Suprapubic skin (tissue), 4 donors: ENCODE results near the gene MYORG. TPM values are rescaled to one million over a fixed set of nuclear protein-coding genes. Genes with fewer than 3 reads are reported as not detected.

Source experiments
- DNase-seq, 2 donors: peaks; one replicate each; pipeline ENCODE4 v3.0.0-alpha.2; 2019; ENCODE audit warnings: low spot score in 2 of 2
- H3K27ac ChIP-seq: fragments of 200-600 bp; sonication (generic); one replicate; pipeline ENCODE4 v1.5.1; 2019
- H3K27me3 ChIP-seq: fragments of 200-600 bp; sonication (generic); one replicate; pipeline ENCODE4 v1.5.1; 2019
- H3K36me3 ChIP-seq: fragments of 200-600 bp; sonication (generic); one replicate; pipeline ENCODE4 v1.5.1; 2019
- H3K4me1 ChIP-seq: fragments of 200-600 bp; sonication (generic); one replicate; pipeline ENCODE4 v1.5.1; 2019
- H3K4me3 ChIP-seq: fragments of 200-600 bp; sonication (generic); one replicate; pipeline ENCODE4 v1.5.1; 2019; ENCODE audit warnings: mild to moderate bottlenecking
- H3K9me3 ChIP-seq: fragments of 200-600 bp; sonication (generic); one replicate; pipeline ENCODE4 v1.5.1; 2019
- EP300 ChIP-seq: sonication (generic); formaldehyde crosslinking; IDR thresholded peaks from one replicate; pipeline ENCODE4 v1.6.1; 2017; ENCODE audit warnings: antibody characterized with exemption
- POLR2A ChIP-seq, 2 donors: fragments of 450-650 bp; IDR thresholded peaks; one replicate each; pipeline ENCODE4 v1.6.1; 2017; ENCODE audit warnings: antibody characterized with exemption in 2 of 2, mild to moderate bottlenecking in 2 of 2, moderate library complexity in 2 of 2
- POLR2AphosphoS5 ChIP-seq, 3 donors: sonication (generic); formaldehyde crosslinking; IDR thresholded peaks; one replicate each; pipeline ENCODE4 v1.6.1; 2017; ENCODE audit warnings: antibody characterized with exemption in 3 of 3
- WGBS: methylation state at CpG from one replicate; pipeline ENCODE4 v1.1.5; 2018; 5-methylcytosine and 5-hydroxymethylcytosine counted together
- total RNA-seq, 4 donors: library from RNA; depleted of rRNA; stranded (reverse); fragments of >200 nt; gene quantifications; one replicate each; pipeline ENCODE4 v1.1.0, GENCODE V29; 2016
- TF ChIP-seq, protein P1 (sequence below), 2 donors: fragments of 200-600 bp in 1 of 2; fragments of 450-650 bp in 1 of 2; sonication (generic) in 1 of 2; IDR thresholded peaks; one replicate each; pipeline ENCODE4 v1.5.1; 2016 to 2019; ENCODE audit warnings: antibody characterized with exemption in 2 of 2, mild to moderate bottlenecking in 1 of 2, moderate library complexity in 1 of 2

MYORG gene
- total RNA-seq, 4 donors from 2014 or later, result 5.7 to 8.8 (median 7.3) TPM

GRCh38 chr9:34403554-34404380, 27.1 kb upstream of the MYORG start:
- Histone ChIP-seq H3K36me3 (peaks cover 46% of the 10 kb centered on the region), H3K4me1 (no peaks in the 10 kb centered on the region), H3K9me3 (no peaks in the 10 kb centered on the region), H3K27ac (no peak overlapping the region), H3K4me3 (no peak overlapping the region), H3K27me3 (no peaks in the 10 kb centered on the region)
- no peak for DNase-seq
- TF ChIP-seq EP300, result no peak
- no peak for TF ChIP-seq POLR2AphosphoS5 (IDR thresholded peaks at IDR 0.05)
- TF ChIP-seq, protein P1, sequence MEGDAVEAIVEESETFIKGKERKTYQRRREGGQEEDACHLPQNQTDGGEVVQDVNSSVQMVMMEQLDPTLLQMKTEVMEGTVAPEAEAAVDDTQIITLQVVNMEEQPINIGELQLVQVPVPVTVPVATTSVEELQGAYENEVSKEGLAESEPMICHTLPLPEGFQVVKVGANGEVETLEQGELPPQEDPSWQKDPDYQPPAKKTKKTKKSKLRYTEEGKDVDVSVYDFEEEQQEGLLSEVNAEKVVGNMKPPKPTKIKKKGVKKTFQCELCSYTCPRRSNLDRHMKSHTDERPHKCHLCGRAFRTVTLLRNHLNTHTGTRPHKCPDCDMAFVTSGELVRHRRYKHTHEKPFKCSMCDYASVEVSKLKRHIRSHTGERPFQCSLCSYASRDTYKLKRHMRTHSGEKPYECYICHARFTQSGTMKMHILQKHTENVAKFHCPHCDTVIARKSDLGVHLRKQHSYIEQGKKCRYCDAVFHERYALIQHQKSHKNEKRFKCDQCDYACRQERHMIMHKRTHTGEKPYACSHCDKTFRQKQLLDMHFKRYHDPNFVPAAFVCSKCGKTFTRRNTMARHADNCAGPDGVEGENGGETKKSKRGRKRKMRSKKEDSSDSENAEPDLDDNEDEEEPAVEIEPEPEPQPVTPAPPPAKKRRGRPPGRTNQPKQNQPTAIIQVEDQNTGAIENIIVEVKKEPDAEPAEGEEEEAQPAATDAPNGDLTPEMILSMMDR (IDR thresholded peaks at IDR 0.05), result peak; percentile 89 to 97

GRCh38 chr9:34400686-34401602, 24.2 kb upstream of the MYORG start:
- no peak overlapping the region for H3K27ac ChIP-seq
- no peak for DNase-seq
- peaks cover 59% of the 10 kb centered on the region for H3K36me3 ChIP-seq
- H3K27me3 ChIP-seq, result no peaks in the 10 kb centered on the region
- no peak overlapping the region for H3K4me3 ChIP-seq
- whole genome bisulfite sequencing, result 86% methylated on average over 31 of the region's 40 CpGs
- TF ChIP-seq, protein P1 (IDR thresholded peaks at IDR 0.05), result no peak
- TF ChIP-seq POLR2A (IDR thresholded peaks at IDR 0.05) (no peak), POLR2AphosphoS5 (IDR thresholded peaks at IDR 0.05) (no peak), EP300 (no peak)
- no peaks in the 10 kb centered on the region for H3K4me1 ChIP-seq
- no peaks in the 10 kb centered on the region for H3K9me3 ChIP-seq

GRCh38 chr9:34400275-34400674, 23.6 kb upstream of the MYORG start:
- H3K27me3 ChIP-seq, result no peaks in the 10 kb centered on the region
- no peaks in the 10 kb centered on the region for H3K4me1 ChIP-seq
- DNase-seq, result no peak
- H3K36me3 ChIP-seq, result peaks cover 53% of the 10 kb centered on the region
- no peak overlapping the region for H3K27ac ChIP-seq
- H3K9me3 ChIP-seq, result no peaks in the 10 kb centered on the region
- WGBS, result 79% methylated on average over 12 of the region's 12 CpGs
- TF ChIP-seq POLR2A (IDR thresholded peaks at IDR 0.05), result no peak
- TF ChIP-seq, protein P1 (IDR thresholded peaks at IDR 0.05), result no peak
- TF ChIP-seq POLR2AphosphoS5 (IDR thresholded peaks at IDR 0.05), result no peak
- no peak for TF ChIP-seq EP300
- H3K4me3 ChIP-seq, result no peak overlapping the region

GRCh38 chr9:34399729-34400128, 23.0 kb upstream of the MYORG start:
- TF ChIP-seq, protein P1 (IDR thresholded peaks at IDR 0.05), result no peak
- TF ChIP-seq POLR2A (IDR thresholded peaks at IDR 0.05), result no peak
- TF ChIP-seq EP300, result no peak

DNA sequence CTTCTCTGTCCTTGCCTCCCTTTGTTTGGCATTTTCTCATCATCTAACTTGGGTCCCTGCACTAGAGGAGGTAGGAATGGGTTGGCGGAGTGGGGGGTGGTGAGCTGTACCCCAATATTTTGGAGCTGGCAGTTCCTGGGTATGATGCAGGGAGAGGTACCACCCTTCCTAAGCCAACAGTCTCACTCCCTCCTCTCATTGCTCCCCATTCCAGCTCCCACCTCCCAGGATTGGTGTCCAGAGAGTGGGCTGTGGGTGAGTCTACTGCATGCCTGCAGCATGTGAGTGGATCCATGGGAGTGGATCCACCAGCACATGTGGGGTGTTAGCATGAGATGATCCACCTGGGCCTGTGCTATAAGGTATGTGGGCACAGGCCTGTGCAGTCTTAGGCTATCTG, 22.2 kb upstream of the MYORG start:
- Histone ChIP-seq H3K9me3 (no peaks in the 10 kb centered on the region), H3K27ac (no peak overlapping the region), H3K4me1 (no peaks in the 10 kb centered on the region), H3K4me3 (no peak overlapping the region), H3K36me3 (peaks cover 50% of the 10 kb centered on the region), H3K27me3 (no peaks in the 10 kb centered on the region)
- WGBS, result 100% methylated on average over 1 of the region's 1 CpG
- TF ChIP-seq POLR2A (IDR thresholded peaks at IDR 0.05), result no peak
- TF ChIP-seq, protein P1 (IDR thresholded peaks at IDR 0.05), result no peak
- DNase-seq, result no peak

More at GRCh38 chr9:34399729-34400128, 23.0 kb upstream of the MYORG start:
- no peak for DNase-seq
- no peaks in the 10 kb centered on the region for H3K4me1 ChIP-seq
- H3K27me3 ChIP-seq, result no peaks in the 10 kb centered on the region
- H3K27ac ChIP-seq, result no peak overlapping the region
- H3K4me3 ChIP-seq, result no peak overlapping the region
- peaks cover 50% of the 10 kb centered on the region for H3K36me3 ChIP-seq
- no peaks in the 10 kb centered on the region for H3K9me3 ChIP-seq
- WGBS, result 89% methylated on average over 3 of the region's 4 CpGs
